Activated CD4-positive, alpha-beta memory T cell treated with anti-CD3 and anti-CD28 coated beads, Interleukin-2, amount 10 ng/mL, durations not matched to agents 7 days and 5 days (primary cell): ENCODE data around the gene CATSPERZ. TPM values are rescaled to one million over a fixed set of nuclear protein-coding genes. Genes with fewer than 3 reads are reported as not detected.
A peak's percentile ranks its signal among the peaks of the same experiment; 100 is the strongest.
"Not testable (repeated sequence)": the region's sequence is repeated elsewhere in the genome, so short reads cannot be mapped to it uniquely, and the experiment has no call there.

ENCODE experiments used
- CTCF ChIA-PET: fragments of 350-600 bp; sonication (Branson Sonifier 250); formaldehyde crosslinking; loops from one replicate; lab custom pipeline; 2021; ENCODE audit warnings: antibody characterized with exemption, inconsistent platforms; lab: Charles Lee
- POLR2A ChIA-PET: fragments of 350-600 bp; sonication (Branson Sonifier 250); formaldehyde crosslinking; loops from one replicate; lab custom pipeline; 2021; ENCODE audit warnings: antibody characterized with exemption; lab: Charles Lee
- DNase-seq: peaks from one replicate; pipeline ENCODE4 v3.0.0-alpha.2; 2020
- H3K27ac Mint-ChIP-seq: one replicate; pipeline ENCODE4 v1.8.0; 2021; ENCODE audit warnings: mild to moderate bottlenecking, mixed read lengths
- H3K27me3 Mint-ChIP-seq: one replicate; pipeline ENCODE4 v1.8.0; 2021; ENCODE audit warnings: mixed read lengths
- H3K36me3 Mint-ChIP-seq: one replicate; pipeline ENCODE4 v1.8.0; 2021; ENCODE audit warnings: low read depth, mixed read lengths
- H3K4me1 Mint-ChIP-seq: one replicate; pipeline ENCODE4 v1.8.0; 2021; ENCODE audit warnings: mixed read lengths
- H3K4me3 Mint-ChIP-seq: one replicate; pipeline ENCODE4 v1.8.0; 2021; ENCODE audit warnings: mild to moderate bottlenecking, mixed read lengths
- H3K9me3 Mint-ChIP-seq: one replicate; pipeline ENCODE4 v1.8.0; 2021; ENCODE audit warnings: mixed read lengths
- total RNA-seq, 2 experiments: library from RNA; stranded (reverse); gene quantifications; one replicate each; pipeline ENCODE4 v1.2.3, GENCODE V29; 2021

Gene CATSPERZ
- total RNA-seq, 2 experiments from 2014 or later: not detected

DNA sequence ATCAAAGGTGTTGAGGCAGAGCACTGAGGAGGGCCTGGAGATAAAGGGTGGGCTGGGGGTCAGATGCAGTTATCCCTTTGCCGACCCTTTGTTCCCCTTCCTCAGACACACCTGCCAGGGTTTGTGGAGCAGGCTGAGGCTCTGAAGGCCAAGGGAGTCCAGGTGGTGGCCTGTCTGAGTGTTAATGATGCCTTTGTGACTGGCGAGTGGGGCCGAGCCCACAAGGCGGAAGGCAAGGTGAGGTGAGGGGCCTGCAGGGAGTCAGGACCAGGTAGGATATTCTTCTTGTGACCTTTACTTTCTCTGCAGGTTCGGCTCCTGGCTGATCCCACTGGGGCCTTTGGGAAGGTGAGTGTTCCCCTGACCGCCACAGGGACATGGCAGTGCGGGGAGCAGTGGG, 20.4 kb downstream of the CATSPERZ start:
- no peaks in the 10 kb centered on the region for H3K9me3 Mint-ChIP-seq
- no peaks in the 10 kb centered on the region for H3K27me3 Mint-ChIP-seq
- no peak for DNase-seq
- peaks cover 36% of the 10 kb centered on the region for H3K36me3 Mint-ChIP-seq
- ChIA-PET POLR2A (interaction anchor here (4.8 to 5.0 kb wide), 2 partner anchors 10 to 14 kb away, joined by 68 to 104 read pairs; partner anchors contain the start of gene ESRRA), CTCF (interaction anchor here (5.7 kb wide), 1 partner anchor 11 kb away, joined by 157 read pairs; no protein-coding TSS in a partner anchor)
- H3K27ac Mint-ChIP-seq: peak overlapping the region; percentile 89
- H3K4me3 Mint-ChIP-seq: no peak overlapping the region
- H3K4me1 Mint-ChIP-seq: peaks cover 40% of the 10 kb centered on the region

DNA sequence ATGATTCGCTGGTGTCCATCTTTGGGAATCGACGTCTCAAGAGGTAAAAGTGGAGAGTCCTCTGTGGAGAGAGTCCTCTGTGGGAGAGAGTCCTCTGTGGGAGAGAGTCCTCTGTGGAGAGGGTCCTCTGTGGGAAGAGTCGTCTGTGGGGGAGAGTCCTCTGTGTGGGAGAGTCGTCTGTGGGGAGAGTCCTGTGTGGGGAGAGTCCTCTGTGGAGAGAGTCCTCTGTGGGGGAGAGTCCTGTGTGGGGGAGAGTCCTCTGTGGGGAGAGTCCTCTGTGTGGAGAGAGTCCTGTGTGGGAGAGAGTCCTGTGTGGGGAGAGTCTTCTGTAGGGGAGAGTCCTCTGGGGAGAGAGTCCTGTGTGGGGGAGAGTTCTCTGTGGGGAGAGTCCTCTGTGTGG, 20.9 kb downstream of the CATSPERZ start:
- Mint-ChIP-seq H3K27me3 (no peaks in the 10 kb centered on the region), H3K27ac (peak overlapping the region; percentile 34), H3K9me3 (no peaks in the 10 kb centered on the region), H3K4me1 (peaks cover 40% of the 10 kb centered on the region), H3K4me3 (no peak overlapping the region), H3K36me3 (peaks cover 36% of the 10 kb centered on the region)
- ChIA-PET POLR2A (interaction anchor here (4.8 kb wide), 1 partner anchor 9 kb away, joined by 104 read pairs; no protein-coding TSS in a partner anchor), CTCF (interaction anchor here (1.4 kb wide), 1 partner anchor 11 kb away, joined by 4 read pairs; no protein-coding TSS in a partner anchor)
- DNase-seq: no peak

DNA sequence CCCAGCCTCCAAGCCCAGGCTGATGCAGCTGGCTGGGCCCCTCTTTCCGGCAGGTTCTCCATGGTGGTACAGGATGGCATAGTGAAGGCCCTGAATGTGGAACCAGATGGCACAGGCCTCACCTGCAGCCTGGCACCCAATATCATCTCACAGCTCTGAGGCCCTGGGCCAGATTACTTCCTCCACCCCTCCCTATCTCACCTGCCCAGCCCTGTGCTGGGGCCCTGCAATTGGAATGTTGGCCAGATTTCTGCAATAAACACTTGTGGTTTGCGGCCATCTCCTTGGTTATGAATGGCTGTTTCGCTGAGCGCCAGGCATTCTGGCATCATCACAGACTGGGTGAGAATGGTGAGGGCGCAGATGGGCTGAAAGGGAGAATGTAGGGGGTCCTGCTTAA, 21.4 kb downstream of the CATSPERZ start:
- Mint-ChIP-seq H3K27me3 (no peaks in the 10 kb centered on the region), H3K36me3 (peaks cover 33% of the 10 kb centered on the region), H3K4me1 (peaks cover 36% of the 10 kb centered on the region), H3K4me3 (no peak overlapping the region), H3K27ac (no peak overlapping the region), H3K9me3 (no peaks in the 10 kb centered on the region)
- ChIA-PET CTCF (interaction anchor here (1.4 kb wide), 1 partner anchor 10 kb away, joined by 4 read pairs; no protein-coding TSS in a partner anchor), POLR2A (no interaction called here)
- no peak for DNase-seq

DNA sequence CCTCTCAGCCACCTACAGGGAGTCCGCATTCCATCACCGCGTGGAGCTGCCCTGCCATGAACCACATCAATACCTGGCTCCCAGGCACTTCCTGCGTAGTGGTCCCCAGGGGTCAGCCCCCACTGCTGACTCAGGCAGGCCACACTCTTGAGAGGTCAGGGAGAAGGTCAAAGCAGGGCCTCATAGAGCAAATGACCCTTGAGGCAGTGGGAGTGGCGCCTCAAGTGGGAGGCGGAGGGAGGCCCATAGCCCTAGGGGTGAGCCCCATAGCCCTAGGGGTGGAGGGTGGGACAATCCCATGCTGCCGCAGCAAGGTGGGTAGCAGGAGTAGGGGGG, 22.7 kb downstream of the CATSPERZ start:
- ChIA-PET POLR2A (interaction anchor here (0.8 to 1.6 kb wide), 4 partner anchors 9 to 54 kb away, joined by 3 to 5 read pairs (median 3); no protein-coding TSS in a partner anchor), CTCF (interaction anchor here (0.6 to 2.0 kb wide), 2 partner anchors 9 to 103 kb away, joined by 3 to 8 read pairs; no protein-coding TSS in a partner anchor)

DNA sequence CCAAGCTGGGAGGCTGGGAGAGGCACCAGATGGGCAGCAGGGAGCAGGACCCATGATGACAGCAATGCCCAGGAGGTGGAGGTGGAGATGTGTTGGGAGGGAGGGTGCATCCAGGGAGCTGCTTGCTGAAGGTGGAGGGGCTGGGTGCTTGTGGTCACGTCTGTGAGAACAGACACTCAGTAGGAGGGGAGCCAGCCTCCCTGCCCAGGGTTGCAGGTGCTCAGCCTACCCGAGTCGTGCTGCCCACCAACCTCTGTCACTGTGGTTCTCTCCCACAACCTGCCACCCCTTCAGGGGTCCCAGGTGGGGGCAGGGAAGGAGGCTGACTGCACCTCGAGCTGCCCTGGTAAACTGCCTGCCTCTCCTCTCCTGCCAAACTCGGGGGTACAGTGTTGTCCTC, 23.2 kb downstream of the CATSPERZ start:
- H3K27me3 Mint-ChIP-seq: no peaks in the 10 kb centered on the region

More for the DNA sequence above, 22.7 kb downstream of the CATSPERZ start:
- H3K27ac Mint-ChIP-seq: no peak overlapping the region
- no peak for DNase-seq
- no peaks in the 10 kb centered on the region for H3K9me3 Mint-ChIP-seq
- H3K27me3 Mint-ChIP-seq: no peaks in the 10 kb centered on the region
- H3K4me3 Mint-ChIP-seq: no peak overlapping the region
- peaks cover 22% of the 10 kb centered on the region for H3K36me3 Mint-ChIP-seq
- peaks cover 27% of the 10 kb centered on the region for H3K4me1 Mint-ChIP-seq

DNA sequence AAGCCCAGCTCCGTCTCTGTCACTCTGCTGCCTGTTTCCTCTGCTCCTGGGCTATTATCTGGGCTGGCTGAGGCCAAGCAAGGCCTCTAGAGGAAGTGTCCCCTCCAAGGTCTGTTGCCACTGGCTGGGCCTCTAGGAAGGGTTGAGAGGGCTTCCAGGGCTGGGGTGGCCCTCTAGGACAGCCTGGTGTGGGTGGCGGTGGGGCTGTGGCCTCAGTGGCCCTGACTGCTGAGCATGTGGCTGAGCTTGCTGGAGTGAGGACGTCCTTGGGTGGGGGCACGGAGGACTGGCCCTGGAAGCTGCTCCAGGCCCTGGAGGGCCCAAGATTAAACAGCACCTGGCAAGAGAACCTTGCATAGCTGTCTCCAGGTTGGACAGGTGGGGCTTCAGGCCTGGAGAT, 23.8 kb downstream of the CATSPERZ start:
- not testable (repeated sequence) for H3K27me3 Mint-ChIP-seq, DNase-seq, H3K9me3 Mint-ChIP-seq, H3K27ac Mint-ChIP-seq, H3K4me3 Mint-ChIP-seq
- Mint-ChIP-seq H3K36me3 (peaks cover 16% of the 10 kb centered on the region), H3K4me1 (peaks cover 22% of the 10 kb centered on the region)
- ChIA-PET CTCF (interaction anchor here (2.0 kb wide), 1 partner anchor 8 kb away, joined by 8 read pairs; no protein-coding TSS in a partner anchor), POLR2A (interaction anchor here (0.8 to 1.6 kb wide), 3 partner anchors 8 to 55 kb away, joined by 3 to 5 read pairs (median 3); no protein-coding TSS in a partner anchor)

More for the DNA sequence above, 23.2 kb downstream of the CATSPERZ start:
- DNase-seq: no peak
- peaks cover 24% of the 10 kb centered on the region for H3K4me1 Mint-ChIP-seq
- H3K9me3 Mint-ChIP-seq: no peaks in the 10 kb centered on the region
- no peak overlapping the region for H3K27ac Mint-ChIP-seq
- POLR2A ChIA-PET: interaction anchor here (0.8 to 1.6 kb wide), 4 partner anchors 8 to 54 kb away, joined by 3 to 5 read pairs (median 3); no protein-coding TSS in a partner anchor
- CTCF ChIA-PET: interaction anchor here (0.6 to 2.0 kb wide), 2 partner anchors 8 to 102 kb away, joined by 3 to 8 read pairs; no protein-coding TSS in a partner anchor
- H3K36me3 Mint-ChIP-seq: peaks cover 18% of the 10 kb centered on the region
- H3K4me3 Mint-ChIP-seq: no peak overlapping the region

DNA sequence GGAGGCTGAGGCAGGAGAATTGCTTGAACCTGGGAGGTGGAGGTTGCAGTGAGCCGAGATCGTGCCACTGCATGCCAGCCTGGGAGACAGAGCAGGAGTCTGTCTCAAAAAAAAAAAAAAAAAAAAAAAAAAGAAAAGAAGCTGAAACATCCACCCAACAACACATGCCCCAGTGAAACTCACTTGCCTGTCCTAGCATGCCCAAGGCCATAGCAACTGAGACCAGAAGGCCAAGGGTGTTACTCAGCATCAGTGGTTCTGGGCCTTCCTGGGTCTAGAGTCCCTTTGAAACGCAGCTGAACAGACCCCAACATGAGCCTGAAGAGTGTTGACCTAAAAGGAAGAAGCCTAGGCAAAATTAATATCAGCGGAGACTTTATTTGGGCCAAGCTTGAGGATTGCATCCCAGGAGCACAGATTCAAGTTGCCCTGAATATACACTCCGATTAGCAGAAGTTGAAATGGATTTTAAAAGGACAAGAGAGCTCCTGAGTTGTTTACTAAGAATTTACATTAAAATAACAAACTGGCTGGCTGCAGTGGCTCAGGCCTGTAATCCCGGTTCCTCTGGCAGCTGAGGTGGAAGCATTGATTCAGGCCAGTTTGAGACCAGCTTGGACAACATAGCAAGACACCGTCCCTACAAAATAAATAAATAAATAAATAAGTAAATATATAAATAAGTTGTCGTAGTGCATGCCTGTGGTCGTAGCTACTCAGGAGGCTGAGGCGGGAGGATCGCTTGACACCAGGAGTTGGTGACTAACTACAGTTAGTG, 24.7 kb downstream of the CATSPERZ start:
- POLR2A ChIA-PET: no interaction called here
- Mint-ChIP-seq H3K27ac (no peak overlapping the region), H3K36me3 (peaks cover 15% of the 10 kb centered on the region), H3K4me1 (peaks cover 17% of the 10 kb centered on the region), H3K27me3 (no peaks in the 10 kb centered on the region), H3K4me3 (no peak overlapping the region), H3K9me3 (no peaks in the 10 kb centered on the region)
- no peak for DNase-seq
- CTCF ChIA-PET: no interaction called here

DNA sequence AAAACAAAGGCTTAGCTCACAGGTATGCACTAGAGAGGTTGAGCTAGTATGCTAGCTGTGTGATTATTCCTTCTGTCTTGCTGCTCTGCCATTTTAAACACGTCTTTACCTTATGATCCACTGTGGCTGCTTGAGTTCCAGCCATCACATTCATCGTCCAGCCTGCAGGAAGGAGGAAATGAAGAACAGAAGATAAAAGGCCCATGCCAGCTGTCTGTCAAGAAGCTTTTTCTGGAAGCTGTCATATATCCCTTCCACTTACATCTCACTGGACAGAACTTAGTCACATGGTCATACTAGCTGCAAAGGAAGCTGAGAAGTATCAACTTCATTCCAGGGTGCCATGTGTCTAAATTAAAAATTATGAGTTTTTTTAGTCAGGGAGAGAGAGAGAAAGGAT, 27.2 kb downstream of the CATSPERZ start:
- H3K27me3 Mint-ChIP-seq: no peaks in the 10 kb centered on the region
- H3K27ac Mint-ChIP-seq: no peak overlapping the region
- ChIA-PET CTCF (interaction anchor here (1.2 to 1.3 kb wide), 3 partner anchors 9 to 29 kb away, joined by 3 to 6 read pairs (median 4); partner anchors contain the start of genes PRDX5 and TRMT112), POLR2A (interaction anchor here (7.5 kb wide), 1 partner anchor 9 kb away, joined by 104 read pairs; the partner anchor contains the start of genes PRDX5 and TRMT112)
- DNase-seq: no peak
- peaks cover 24% of the 10 kb centered on the region for H3K4me1 Mint-ChIP-seq
- no peak overlapping the region for H3K4me3 Mint-ChIP-seq
- H3K36me3 Mint-ChIP-seq: no peaks in the 10 kb centered on the region
- no peaks in the 10 kb centered on the region for H3K9me3 Mint-ChIP-seq

DNA sequence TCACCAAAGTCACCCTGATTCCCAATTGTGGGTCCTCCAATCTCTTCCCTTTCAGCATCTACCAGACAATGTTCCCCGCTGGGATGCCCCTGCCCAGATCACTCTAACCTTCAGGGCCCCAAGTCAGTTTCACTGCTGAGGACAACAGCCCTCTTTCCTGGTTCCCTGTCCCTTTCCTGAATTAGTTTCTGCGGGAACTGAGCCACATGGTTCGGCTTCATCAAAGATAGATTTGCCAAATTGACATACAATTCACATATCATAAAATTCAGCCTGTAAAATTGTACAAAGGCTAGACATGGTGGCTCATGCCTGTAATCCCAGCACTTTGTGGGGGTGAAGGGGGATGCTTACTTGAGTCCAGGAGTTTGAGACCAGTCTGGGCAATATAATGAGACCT, 27.8 kb downstream of the CATSPERZ start:
- ChIA-PET POLR2A (interaction anchor here (7.5 kb wide), 1 partner anchor 10 kb away, joined by 104 read pairs; the partner anchor contains the start of genes PRDX5 and TRMT112), CTCF (interaction anchor here (0.7 to 1.3 kb wide), 5 partner anchors 10 to 63 kb away, joined by 3 to 6 read pairs (median 3); partner anchors contain the start of genes PRDX5 and TRMT112)
- no peak for DNase-seq
- no peak overlapping the region for H3K27ac Mint-ChIP-seq
- H3K27me3 Mint-ChIP-seq: no peaks in the 10 kb centered on the region
- H3K4me3 Mint-ChIP-seq: no peak overlapping the region
- peaks cover 26% of the 10 kb centered on the region for H3K4me1 Mint-ChIP-seq
- H3K9me3 Mint-ChIP-seq: no peaks in the 10 kb centered on the region
- H3K36me3 Mint-ChIP-seq: no peaks in the 10 kb centered on the region

DNA sequence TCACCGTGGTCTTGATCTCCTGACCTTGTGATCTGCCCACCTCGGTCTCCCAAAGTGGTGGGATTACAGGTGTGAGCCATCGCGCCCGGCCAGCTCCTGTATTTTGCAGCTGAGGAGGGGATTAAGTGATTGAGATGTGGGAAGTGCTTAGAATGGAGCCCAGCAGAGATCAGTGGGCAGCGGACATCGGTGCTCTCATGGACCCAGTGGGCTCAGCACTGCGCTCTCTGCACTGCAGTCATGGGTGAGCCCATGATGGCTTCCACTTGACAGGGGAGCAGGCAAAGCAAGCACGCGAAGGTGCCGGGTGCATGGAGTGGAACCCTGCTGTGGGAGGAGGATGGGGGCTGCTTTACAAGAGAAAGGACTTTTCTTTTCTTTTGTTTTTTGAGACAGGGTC, 30.7 kb downstream of the CATSPERZ start:
- H3K9me3 Mint-ChIP-seq: no peaks in the 10 kb centered on the region
- no peak overlapping the region for H3K4me3 Mint-ChIP-seq
- H3K27me3 Mint-ChIP-seq: no peaks in the 10 kb centered on the region
- no peak overlapping the region for H3K27ac Mint-ChIP-seq
- POLR2A ChIA-PET: interaction anchor here (0.7 to 7.5 kb wide), 9 partner anchors 10 to 126 kb away, joined by 3 to 104 read pairs (median 4); partner anchors contain the start of genes CCDC88B, ESRRA, PRDX5 and TRMT112
- peaks cover 14% of the 10 kb centered on the region for H3K36me3 Mint-ChIP-seq
- no peak for DNase-seq
- peaks cover 39% of the 10 kb centered on the region for H3K4me1 Mint-ChIP-seq
- CTCF ChIA-PET: interaction anchor here (0.8 to 5.9 kb wide), 19 partner anchors 8 to 430 kb away, joined by 3 to 157 read pairs (median 5); partner anchors contain the start of genes CCDC88B, ESRRA, FERMT3 and FKBP2

DNA sequence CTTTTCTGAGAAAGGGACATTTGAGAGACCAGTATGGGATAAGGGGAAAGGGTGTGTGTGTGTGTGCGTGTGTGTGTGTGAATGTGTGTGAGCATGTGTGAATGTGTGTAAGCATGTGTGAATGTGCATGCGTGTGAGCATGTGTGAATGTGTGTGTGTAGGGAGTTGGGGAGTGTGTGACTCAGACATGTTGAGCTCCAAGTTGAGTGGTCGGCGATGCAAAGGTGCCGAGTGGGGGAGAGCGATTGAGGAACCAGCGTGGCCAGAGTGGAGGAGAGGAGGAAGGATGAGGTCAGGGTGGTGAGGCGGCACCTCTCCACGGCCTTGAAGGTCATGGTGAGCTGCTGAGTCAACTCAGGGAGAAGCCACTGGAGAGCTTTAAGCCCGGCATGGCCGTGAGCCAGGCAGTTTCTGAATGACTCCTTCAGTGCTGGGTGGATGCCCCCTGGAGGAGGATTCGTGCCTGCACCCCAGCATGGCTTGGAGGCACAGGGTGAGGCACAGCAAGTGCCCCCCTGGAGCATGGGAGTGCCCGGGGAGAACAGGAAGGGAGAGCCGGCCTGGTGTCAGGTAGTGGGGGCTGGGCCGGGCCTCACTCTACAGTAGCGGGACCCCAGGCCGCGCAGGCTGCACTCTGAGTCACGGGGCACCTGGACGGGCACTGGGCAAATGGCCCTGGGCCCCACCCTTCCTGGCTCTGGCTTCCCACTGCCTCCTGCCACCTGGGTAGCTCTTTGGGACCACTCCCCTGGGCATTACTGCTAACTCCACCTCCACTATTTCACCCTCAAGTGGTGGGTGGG, 31.6 kb downstream of the CATSPERZ start:
- Mint-ChIP-seq H3K27me3 (no peaks in the 10 kb centered on the region), H3K9me3 (no peaks in the 10 kb centered on the region), H3K4me3 (peak overlapping the region; percentile 45), H3K27ac (peak overlapping the region; percentile 83), H3K36me3 (peaks cover 17% of the 10 kb centered on the region), H3K4me1 (peaks cover 44% of the 10 kb centered on the region)
- ChIA-PET CTCF (interaction anchor here (0.6 to 5.9 kb wide), 30 partner anchors 8 to 1215 kb away, joined by 3 to 157 read pairs (median 4); partner anchors contain the start of genes CCDC88B, ESRRA, FERMT3 and FKBP2), POLR2A (interaction anchor here (0.6 to 7.5 kb wide), 16 partner anchors 9 to 127 kb away, joined by 3 to 104 read pairs (median 4); partner anchors contain the start of genes CCDC88B, ESRRA, FERMT3 and PRDX5)
- peak; percentile 89 for DNase-seq
